Midbrain (tissue), 1 donor: Measurements from ENCODE around the gene CDC42.
A peak's percentile ranks its signal among the peaks of the same experiment; 100 is the strongest.
"Not testable (repeated sequence)": the region's sequence is repeated elsewhere in the genome, so short reads cannot be mapped to it uniquely, and the experiment has no call there.

Experiments used
- DNase-seq: peaks from one replicate; lab custom pipeline; 2025; lab: John Stamatoyannopoulos, UW

CDC42 gene

GRCh38 chr1:22052115-22053016 is at the start of gene CDC42:
Gene CDC42, plus strand, starts transcription at chr1:22052709. Its CDS starts 25,770 bp downstream, at chr1:22078479.
- DNase-seq, result peak; percentile 95

DNA sequence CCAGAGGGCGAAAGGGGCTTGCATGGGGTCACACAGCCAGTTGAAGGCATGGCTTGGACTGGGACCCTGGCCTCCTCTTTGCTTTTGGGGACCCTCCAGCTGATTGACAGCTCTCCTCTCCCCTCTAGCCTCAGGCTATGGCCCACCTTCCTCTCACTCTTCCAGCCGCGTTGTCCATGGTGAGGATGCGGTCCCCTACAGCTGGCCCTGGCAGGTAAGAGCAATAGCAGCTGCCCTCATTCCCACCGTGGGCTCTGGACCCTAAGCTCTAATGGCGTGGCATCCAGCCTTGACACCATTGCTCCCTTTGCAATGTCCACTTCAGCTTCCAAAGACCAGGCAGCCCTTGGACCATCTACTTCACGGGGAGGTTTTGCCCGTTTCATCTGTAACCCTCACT is 49.6 kb upstream of the CDC42 start:
- not testable (repeated sequence) for DNase-seq

DNA sequence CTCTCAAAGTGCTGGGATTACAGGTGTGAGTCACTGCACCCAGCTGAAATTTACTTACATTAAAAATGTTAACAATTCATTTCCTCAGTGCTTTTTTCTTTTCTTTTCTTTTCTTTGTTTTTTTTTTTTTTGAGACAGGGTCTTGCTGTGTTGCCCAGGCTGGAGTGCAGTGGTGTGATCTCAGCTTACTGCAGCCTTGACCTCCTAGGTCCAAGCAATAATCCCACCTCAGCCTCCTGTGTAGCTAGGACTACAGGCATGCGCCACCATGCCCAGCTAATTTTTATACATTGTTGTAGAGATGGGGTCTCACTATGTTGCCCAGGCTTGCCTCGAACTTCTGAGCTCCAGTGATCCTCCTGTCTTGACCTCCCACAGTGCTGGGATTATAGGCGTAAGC is 48.5 kb upstream of the CDC42 start:
- DNase-seq, result not testable (repeated sequence)

- not testable (repeated sequence) for DNase-seq
Measured at GRCh38 chr1:22005261-22006149, 47.0 kb upstream of the CDC42 start.

GRCh38 chr1:22006736-22007135 is 45.8 kb upstream of the CDC42 start:
- DNase-seq, result not testable (repeated sequence)

DNA sequence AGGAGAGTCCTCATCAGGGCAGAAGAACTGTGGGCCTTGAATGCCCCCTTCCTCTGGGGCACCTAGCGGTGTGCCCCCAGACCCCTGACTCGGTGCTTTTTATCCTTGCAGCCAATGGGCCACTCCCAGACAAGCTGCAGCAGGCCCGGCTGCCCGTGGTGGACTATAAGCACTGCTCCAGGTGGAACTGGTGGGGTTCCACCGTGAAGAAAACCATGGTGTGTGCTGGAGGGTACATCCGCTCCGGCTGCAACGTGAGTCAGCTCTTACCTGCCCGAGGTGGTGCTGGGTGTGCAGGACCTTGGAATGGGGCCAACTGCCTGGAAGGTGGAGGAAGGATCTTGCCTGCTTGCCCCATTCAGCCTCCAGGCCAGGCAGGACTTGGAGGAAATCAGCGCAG is 45.2 kb upstream of the CDC42 start:
- not testable (repeated sequence) for DNase-seq

DNA sequence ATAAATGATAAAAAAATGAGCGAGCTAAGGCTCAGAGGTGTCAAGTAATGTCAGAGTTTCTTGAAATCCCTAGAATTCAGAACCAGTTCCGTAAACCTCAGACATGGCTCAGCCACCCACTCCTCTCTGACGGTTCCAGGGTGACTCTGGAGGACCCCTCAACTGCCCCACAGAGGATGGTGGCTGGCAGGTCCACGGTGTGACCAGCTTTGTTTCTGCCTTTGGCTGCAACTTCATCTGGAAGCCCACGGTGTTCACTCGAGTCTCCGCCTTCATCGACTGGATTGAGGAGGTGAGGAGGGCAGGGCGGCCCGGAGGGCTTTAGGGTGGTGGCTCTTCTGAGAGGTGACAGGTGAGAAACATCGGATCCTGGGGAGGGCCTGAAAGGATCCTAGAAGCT is 42.9 kb upstream of the CDC42 start:
- not testable (repeated sequence) for DNase-seq

GRCh38 chr1:22012752-22013151 is 39.8 kb upstream of the CDC42 start:
- not testable (repeated sequence) for DNase-seq

DNA sequence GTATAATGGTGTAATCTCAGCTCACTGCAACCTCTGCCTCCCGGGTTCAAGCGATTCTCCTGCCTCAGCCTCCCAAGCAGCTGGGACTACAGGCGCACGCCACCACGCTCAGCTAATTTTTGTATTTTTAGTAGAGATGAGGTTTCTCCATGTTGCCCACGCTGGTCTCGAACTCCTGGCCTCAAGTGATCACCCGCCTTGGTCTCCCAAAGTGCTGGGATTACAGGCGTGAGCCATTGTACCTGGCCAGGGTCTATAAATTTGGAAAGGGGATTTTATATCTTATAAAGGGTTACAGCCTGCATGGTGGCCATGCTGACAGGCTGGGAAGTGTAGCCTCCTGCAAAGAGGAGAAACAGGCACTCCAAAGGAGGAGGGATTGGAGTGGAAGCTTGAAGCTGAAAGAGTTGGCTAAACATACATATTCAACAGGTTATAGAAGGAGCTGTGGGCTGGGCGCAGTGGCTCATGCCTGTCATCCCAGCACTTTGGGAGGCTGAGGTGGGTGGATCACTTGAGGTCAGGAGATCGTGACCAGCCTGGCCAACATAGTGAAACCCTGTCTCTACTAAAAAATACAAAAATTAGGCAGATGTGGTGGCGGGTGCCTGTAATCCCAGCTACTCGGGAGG is 37.8 kb upstream of the CDC42 start:
- DNase-seq, result not testable (repeated sequence)

- no peak for DNase-seq
Measured at GRCh38 chr1:22018583-22019559, 33.6 kb upstream of the CDC42 start.

DNA sequence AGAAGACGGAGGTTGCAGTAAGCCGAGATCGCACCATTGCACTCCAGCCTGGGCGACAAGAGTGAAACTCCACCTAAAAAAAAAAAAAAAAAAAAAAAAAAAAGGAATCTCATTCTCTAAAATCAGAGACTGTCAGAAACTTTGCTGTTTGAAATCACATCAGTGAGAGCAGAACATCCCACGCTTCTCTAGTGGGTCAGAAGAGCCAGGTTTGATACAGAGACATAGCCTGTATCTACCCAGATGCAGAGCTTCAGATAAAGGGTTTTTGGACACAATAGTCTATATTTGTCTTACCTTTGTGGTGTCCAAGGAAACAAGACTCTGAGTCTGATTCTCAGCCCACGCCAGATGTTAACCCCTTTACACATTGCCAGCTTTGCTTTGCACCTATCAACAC is 31.4 kb upstream of the CDC42 start:
- DNase-seq, result no peak

DNA sequence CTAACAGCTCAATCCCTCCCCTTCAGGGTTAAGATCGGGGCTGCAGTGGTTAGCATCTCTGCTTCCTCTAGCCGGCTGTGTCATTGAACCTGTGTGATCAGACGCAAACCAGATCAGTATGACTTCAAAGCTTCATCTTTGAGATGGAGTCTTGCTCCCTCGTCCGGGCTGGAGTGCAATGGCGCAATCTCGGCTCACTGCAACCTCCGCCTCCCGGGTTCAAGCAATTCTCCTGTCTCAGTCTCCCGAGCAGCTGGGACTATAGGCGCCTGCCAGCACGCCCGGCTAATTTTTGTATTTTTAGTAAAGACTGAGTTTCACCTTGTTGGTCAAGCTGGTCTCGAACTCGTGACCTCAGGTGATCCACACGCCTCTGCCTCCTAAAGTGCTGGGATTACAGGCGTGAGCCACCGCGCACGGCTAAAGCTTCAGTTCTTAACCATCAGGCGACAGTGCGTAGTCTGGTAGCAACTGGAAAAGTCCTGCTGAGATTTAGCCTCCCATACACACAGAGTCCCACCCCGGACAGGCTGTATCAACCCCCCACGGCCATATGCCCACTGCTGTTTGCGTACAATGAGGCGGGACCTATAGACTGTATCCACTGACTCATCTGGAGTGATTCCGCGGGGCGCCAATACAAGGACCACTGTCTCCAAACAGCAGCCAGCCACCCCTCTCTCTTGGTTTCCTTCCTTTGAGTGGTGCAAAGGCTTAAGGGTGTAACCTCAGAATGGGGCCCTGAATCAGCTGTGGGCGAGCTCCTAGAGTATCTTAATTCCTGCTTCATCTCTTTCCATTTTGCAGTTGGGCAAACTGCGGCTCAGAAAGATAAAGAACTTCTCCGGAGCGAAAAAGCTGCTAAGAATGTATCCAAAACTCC is 27.8 kb upstream of the CDC42 start:
- DNase-seq, result no peak

- peak; percentile 91 for DNase-seq
Measured at GRCh38 chr1:22025368-22026155, 26.9 kb upstream of the CDC42 start.

DNA sequence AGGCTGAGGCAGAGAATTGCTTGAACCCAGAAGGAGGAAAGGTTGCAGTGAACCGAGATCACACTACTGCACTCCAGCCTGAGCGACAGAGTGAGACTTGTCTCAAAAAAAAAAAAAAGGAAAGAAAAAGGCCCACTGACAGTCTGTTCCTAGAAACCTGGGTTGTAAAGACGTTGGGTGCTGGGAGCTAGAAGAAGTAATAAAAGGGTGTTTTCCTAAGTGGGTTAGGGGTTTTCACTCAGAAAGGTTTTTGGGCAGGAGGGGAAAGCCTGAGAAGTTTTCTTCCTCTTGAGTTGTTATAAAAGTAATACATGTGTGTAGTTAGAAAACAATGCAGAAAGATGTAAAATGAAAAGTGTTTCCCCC is 25.6 kb upstream of the CDC42 start:
- no peak for DNase-seq

DNA sequence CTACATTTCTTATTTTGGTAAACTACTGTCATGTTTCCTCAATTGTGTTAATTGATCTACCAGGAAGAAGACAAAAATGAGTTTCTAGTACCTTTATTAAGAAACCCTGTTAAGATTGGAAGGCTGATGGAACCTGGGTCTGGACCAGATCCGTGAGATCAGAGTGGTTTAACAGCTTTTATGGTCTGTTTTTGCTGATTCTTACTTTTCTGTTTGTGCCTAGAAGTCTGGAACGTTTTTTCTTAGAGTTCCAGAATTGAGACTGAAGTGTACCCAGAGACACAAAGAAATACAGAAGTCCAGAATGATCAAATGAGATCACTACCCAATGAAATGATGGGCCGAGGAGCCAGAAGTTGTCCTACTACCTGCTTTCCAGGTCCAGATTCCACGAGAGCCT is 22.5 kb upstream of the CDC42 start:
- no peak for DNase-seq

DNA sequence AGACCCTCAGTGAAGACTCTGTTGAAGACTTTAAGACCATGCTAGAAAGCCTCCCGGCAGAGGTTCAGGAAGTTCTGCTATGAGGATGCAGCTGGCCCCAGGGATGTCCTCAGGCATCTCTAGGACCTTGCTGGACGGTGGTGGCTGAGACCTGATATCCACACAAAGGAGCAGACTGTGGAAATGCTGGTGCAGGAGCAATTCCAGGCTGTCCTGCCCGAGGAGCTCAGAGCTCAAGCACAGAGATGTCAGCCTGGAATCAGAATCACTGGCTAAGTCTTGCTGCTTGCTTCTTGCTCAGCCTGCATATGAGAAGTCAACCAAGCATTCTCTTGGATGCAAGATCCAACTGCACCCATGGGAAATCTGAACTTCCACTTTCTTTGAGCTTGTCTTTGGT is 22.0 kb upstream of the CDC42 start:
- no peak for DNase-seq

DNA sequence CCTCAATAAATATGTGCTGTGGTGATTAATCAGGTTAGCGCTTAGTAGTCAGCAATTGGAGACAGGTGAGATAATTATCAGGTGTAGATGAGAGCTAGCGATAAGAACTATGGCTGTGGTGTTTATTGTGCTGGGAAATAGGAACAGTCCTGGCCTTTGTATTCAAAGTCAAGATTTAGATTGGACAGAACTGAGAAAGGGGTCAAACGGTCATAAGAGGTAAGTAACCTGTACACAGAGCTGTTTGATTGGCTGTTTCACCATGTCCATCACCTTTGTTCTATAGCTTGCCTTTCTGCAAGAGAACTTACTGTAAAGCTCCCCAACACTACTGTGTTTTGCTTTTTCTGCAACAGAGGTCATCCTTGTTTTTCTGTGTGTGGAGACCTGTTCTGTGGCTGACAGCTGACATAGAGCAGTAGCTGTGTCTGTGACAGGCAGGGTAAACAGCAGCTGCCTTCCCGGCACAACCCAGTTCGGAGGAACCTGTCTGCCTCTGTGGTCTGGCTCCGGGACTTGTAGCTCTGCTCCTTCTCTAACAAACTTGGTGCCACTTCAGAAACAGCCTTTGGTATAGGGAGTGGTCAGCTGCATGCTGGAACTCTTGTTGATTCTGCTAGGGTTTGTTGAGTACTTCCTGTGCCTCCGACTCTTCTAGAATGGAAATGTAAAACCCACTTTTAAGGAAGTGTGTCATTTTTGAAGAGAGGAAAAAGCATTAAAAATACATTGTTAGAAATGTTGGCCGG is 21.1 kb upstream of the CDC42 start:
- no peak for DNase-seq

GRCh38 chr1:22034834-22035233 is 17.7 kb upstream of the CDC42 start:
- not testable (repeated sequence) for DNase-seq

- no peak for DNase-seq
Measured at GRCh38 chr1:22037520-22037919, 15.0 kb upstream of the CDC42 start.
